Activated B cell treated with CpG ODN at 0.5 μM for 24 hours (primary cell): ENCODE results near the gene NCOR1. TPM values are rescaled to one million over a fixed set of nuclear protein-coding genes. Genes with fewer than 3 reads are reported as not detected.
"Not testable (repeated sequence)": the region's sequence is repeated elsewhere in the genome, so short reads cannot be mapped to it uniquely, and the experiment has no call there.

Source experiments
- ATAC-seq: fragments of 200-7000 bp; cut with Tn5 transposase; one replicate; pipeline ENCODE4 v1.10.0; 2021; ENCODE audit warnings: low read depth, mild to moderate bottlenecking, moderate library complexity
- CTCF ChIA-PET: fragments of 350-600 bp; sonication (Branson Sonifier 250); formaldehyde crosslinking; loops from one replicate; lab custom pipeline; 2021; ENCODE audit warnings: antibody characterized with exemption; lab: Charles Lee
- POLR2A ChIA-PET: fragments of 350-600 bp; sonication (Branson Sonifier 250); formaldehyde crosslinking; loops from one replicate; lab custom pipeline; 2021; ENCODE audit warnings: antibody characterized with exemption; lab: Charles Lee
- DNase-seq: peaks from one replicate; pipeline ENCODE4 v3.0.0; 2022
- H3K27ac Mint-ChIP-seq: one replicate; pipeline ENCODE4 v1.8.0; 2020; ENCODE audit warnings: mixed read lengths
- H3K27me3 Mint-ChIP-seq: one replicate; pipeline ENCODE4 v1.8.0; 2021; ENCODE audit warnings: mixed read lengths
- H3K36me3 Mint-ChIP-seq: one replicate; pipeline ENCODE4 v1.8.0; 2021; ENCODE audit warnings: low read depth, mixed read lengths
- H3K4me1 Mint-ChIP-seq: one replicate; pipeline ENCODE4 v1.8.0; 2021; ENCODE audit warnings: mixed read lengths
- H3K4me3 Mint-ChIP-seq: one replicate; pipeline ENCODE4 v1.8.0; 2020; ENCODE audit warnings: mild to moderate bottlenecking, mixed read lengths
- H3K9me3 Mint-ChIP-seq: one replicate; pipeline ENCODE4 v1.8.0; 2020; ENCODE audit warnings: mixed read lengths
- CTCF ChIP-seq: fragments of 200-600 bp; IDR thresholded peaks from one replicate; pipeline ENCODE4 v1.8.0; 2022; ENCODE audit warnings: antibody characterized with exemption, mild to moderate bottlenecking
- intact Hi-C: fragments of 100-400 bp; cut with micrococcal nuclease; formaldehyde crosslinking; loops from one replicate; pipeline ENCODE4 v1.15.1; 2024
- total RNA-seq: library from RNA; stranded (reverse); gene quantifications from 2 replicates; pipeline ENCODE4 v1.2.3, GENCODE V29; 2022

Gene NCOR1
- total RNA-seq, 1 donor from 2014 or later = 188 TPM

GRCh38 chr17:16171613-16172012, 43.7 kb downstream of the NCOR1 start:
- Mint-ChIP-seq H3K36me3 (peaks cover 47% of the 10 kb centered on the region), H3K4me3 (no peak overlapping the region), H3K27me3 (no peaks in the 10 kb centered on the region), H3K9me3 (no peaks in the 10 kb centered on the region), H3K4me1 (peaks cover 3% of the 10 kb centered on the region), H3K27ac (no peak overlapping the region)
- no peak for TF ChIP-seq CTCF
- intact Hi-C loops = no loop called here
- POLR2A ChIA-PET = no interaction called here
- ATAC-seq = no peak
- DNase-seq = no peak
- CTCF ChIA-PET = no interaction called here

GRCh38 chr17:16166766-16167165, 48.6 kb downstream of the NCOR1 start:
- H3K27me3 Mint-ChIP-seq, H3K4me1 Mint-ChIP-seq, POLR2A ChIA-PET, ATAC-seq, H3K4me3 Mint-ChIP-seq, intact Hi-C loops, CTCF ChIA-PET, H3K9me3 Mint-ChIP-seq, DNase-seq, H3K27ac Mint-ChIP-seq: not testable (repeated sequence)
- H3K36me3 Mint-ChIP-seq = peaks cover 58% of the 10 kb centered on the region

GRCh38 chr17:16158714-16159113, 56.6 kb downstream of the NCOR1 start:
- no peak for ATAC-seq
- DNase-seq = no peak
- ChIA-PET POLR2A (interaction anchor here (0.7 kb wide), 1 partner anchor 62 kb away, joined by 6 read pairs; no protein-coding TSS in a partner anchor), CTCF (no interaction called here)
- intact Hi-C loops = no loop called here
- no peaks in the 10 kb centered on the region for H3K9me3 Mint-ChIP-seq
- no peak overlapping the region for H3K27ac Mint-ChIP-seq
- no peak for TF ChIP-seq CTCF
- H3K4me1 Mint-ChIP-seq = no peaks in the 10 kb centered on the region
- H3K27me3 Mint-ChIP-seq = no peaks in the 10 kb centered on the region
- peaks cover 62% of the 10 kb centered on the region for H3K36me3 Mint-ChIP-seq
- no peak overlapping the region for H3K4me3 Mint-ChIP-seq

- no peaks in the 10 kb centered on the region for H3K4me1 Mint-ChIP-seq
- TF ChIP-seq CTCF = no peak
- intact Hi-C loops = no loop called here
- no peak for DNase-seq
- peaks cover 4% of the 10 kb centered on the region for H3K9me3 Mint-ChIP-seq
- ChIA-PET CTCF (no interaction called here), POLR2A (no interaction called here)
- H3K27ac Mint-ChIP-seq = no peak overlapping the region
- H3K36me3 Mint-ChIP-seq = peaks cover 68% of the 10 kb centered on the region
- no peak overlapping the region for H3K4me3 Mint-ChIP-seq
- ATAC-seq = no peak
- H3K27me3 Mint-ChIP-seq = no peaks in the 10 kb centered on the region
These were observed 59.8 kb downstream of the NCOR1 start for GRCh38 chr17:16155536-16155935.

GRCh38 chr17:16152326-16152725, 63.0 kb downstream of the NCOR1 start:
- CTCF ChIA-PET, H3K27me3 Mint-ChIP-seq, intact Hi-C loops, H3K4me1 Mint-ChIP-seq, POLR2A ChIA-PET, H3K27ac Mint-ChIP-seq, ATAC-seq, H3K4me3 Mint-ChIP-seq, H3K9me3 Mint-ChIP-seq, DNase-seq: not testable (repeated sequence)
- peaks cover 79% of the 10 kb centered on the region for H3K36me3 Mint-ChIP-seq

- CTCF ChIA-PET = no interaction called here
These were observed 65.0 kb downstream of the NCOR1 start for GRCh38 chr17:16150251-16150856.

More at GRCh38 chr17:16150251-16150856, 65.0 kb downstream of the NCOR1 start:
- Mint-ChIP-seq H3K27ac (no peak overlapping the region), H3K4me1 (no peaks in the 10 kb centered on the region), H3K27me3 (no peaks in the 10 kb centered on the region), H3K9me3 (peaks cover 4% of the 10 kb centered on the region), H3K36me3 (peaks cover 75% of the 10 kb centered on the region), H3K4me3 (no peak overlapping the region)
- no peak for TF ChIP-seq CTCF
- POLR2A ChIA-PET = no interaction called here
- no peak for ATAC-seq
- intact Hi-C loops = no loop called here
- no peak for DNase-seq
